ENCODE data around the gene KCTD5.
A peak's percentile ranks its signal among the peaks of the same experiment; 100 is the strongest.
"Not testable (repeated sequence)": the region's sequence is repeated elsewhere in the genome, so short reads cannot be mapped to it uniquely, and the experiment has no call there.

The KCTD5 gene

DNA sequence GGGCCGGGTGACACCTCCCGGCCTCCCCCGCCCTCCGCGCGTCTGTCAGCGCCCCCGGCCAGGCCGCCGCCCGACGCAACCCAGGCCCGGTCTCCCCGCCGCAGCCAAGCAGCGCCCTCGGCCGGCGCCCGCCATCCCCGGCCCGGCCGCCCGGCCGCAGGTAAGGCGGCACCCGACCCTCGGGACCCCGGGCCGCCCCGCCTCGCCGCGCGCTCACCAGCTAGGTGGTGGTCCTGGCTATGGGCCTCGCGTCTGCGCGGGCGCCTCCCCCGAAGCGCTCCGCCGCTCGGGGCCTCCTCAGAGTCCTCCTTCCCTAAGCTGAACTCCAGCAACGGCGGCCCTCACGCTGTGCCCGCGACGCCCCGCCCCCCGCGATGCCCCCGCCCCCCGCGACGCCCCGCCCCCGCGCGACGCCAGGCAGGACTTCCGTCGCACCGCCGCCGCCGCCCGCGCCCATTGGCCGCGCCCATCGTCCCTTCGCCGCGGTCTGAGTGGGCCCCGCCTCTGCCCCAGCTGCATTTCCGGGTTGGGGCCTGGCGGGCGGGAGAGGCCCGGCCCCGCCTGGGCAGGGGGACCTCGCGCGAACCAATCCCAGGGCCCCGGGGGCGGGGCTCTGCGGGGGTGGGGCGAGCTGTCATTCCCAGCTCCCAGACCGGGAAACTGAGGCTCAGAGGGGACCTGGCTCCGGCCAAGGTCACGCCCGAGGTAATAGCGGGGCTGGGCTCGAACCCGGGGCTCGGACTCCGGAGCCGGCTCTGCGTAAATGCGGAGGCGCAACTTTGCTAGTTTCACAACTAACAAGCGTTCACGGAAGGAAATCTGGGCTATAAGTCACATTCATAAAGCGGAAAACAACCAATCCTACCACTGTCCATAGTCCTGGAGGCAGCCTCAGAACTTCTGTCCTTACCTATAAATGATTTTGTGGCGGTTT is 9.0 kb upstream of the KCTD5 start:
- peak; percentile 95 for DNase-seq

DNA sequence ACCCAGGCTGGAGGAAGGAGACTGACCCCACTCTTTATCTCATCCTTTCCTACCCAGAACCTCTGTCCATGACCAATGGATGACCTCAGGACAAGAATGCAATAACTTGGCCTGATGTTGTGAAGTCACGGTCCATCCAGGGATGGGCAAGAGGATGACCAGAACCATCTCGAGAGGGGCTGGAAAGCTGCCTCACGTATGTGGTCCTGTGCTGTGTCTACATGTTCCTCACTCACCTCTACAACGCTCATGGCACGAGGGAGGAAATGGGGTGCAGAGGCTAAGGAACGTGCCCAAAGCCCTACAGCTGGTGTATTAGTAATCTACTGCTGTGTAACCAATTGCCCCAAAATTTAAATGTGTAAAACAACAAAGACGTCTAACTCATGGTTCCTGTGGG is 7.3 kb upstream of the KCTD5 start:
- no peak for DNase-seq

DNA sequence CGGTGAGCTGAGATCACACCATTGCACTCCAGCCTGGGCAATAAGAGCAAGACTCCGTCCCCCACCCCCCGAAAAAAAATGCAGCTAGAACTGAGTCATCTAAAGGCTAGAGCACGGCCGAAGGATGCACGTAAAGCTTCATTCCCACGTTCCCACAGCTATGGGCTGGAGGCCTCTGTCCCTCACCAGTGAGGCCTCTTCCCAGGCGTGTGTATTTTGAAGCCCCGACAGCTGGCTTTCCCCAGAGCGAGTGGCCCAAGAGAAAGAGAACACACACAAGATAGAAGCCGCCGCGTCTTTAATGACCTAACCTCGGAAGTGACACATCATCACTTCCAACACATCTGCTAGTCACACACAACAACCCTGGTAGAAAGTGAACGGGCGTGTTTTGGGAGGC is 6.6 kb upstream of the KCTD5 start:
- DNase-seq, result no peak

DNA sequence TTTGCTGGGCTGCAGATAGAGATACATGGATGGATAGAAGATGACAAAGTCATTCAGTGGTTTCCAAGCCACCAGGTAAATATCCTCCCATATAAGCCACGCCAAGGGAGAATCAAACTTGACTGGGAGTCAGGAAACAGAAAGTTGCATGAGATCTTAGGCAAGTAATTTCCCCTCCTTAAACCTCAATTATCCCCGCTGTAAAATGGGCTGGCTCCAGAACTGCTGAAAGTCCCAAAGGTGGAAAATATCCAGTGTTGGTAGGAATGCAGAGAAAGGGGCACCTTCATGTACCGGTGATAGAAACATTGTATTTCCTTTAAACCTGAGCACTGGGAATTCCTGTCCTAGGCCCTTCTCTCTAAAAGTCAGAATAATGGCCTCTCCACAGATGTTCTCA is 5.4 kb upstream of the KCTD5 start:
- DNase-seq, result not testable (repeated sequence)

DNA sequence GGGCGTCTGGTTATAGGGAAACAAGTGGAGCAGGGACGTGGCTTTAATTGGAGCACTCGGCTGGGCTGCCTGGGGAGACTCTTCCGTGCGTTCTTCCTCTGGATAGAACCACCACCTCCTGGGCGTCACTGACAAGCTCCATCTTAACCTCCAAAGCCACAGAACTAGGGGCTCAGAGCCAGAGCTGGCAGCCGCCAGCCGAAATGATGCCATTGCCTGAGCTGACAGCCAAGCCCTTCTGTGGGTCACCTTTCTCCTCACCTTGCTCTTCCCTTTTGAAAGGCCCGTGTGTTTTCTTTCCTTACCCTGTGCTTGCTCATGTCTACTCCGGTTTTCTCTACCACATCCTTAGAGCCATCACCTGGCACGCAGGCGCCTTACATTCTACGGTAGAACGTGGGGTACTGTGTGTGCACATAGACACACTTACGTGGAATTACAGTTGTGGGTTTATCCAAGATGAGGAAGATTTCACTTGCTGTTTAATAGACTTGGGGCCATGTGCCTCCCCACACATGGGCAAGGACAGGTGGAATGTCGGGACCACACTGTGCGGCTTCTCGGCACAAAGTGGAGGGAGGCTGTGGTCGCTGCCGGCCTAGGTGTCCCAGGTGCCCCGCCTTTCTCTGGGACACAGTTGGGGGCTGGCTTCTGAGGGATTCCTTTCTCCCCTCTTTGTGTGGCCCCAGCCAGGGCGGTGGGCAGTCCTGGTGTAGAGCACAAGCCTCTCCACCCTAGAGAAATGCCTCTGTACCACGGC is 3.9 kb upstream of the KCTD5 start:
- DNase-seq, result not testable (repeated sequence)

DNA sequence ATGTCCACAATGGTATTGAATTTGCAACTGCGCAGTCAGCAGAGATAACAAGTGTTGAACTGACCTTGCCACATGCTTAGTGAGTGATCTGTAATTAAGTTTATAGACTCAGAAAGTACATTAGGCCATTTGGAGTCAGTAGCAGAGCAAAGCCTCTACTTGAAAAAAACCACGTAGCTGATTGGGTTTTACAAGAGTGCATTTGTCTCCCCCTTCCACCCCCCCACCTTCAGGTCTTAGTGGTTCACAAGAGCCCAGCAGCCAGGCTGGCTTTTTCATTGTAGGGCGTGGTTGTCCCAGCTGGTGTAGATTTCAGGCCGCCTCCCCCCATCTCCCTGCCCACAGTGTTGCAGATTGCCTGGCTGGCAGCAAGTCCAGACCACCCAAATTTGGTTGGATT is 2.4 kb upstream of the KCTD5 start:
- DNase-seq, result not testable (repeated sequence)

DNA sequence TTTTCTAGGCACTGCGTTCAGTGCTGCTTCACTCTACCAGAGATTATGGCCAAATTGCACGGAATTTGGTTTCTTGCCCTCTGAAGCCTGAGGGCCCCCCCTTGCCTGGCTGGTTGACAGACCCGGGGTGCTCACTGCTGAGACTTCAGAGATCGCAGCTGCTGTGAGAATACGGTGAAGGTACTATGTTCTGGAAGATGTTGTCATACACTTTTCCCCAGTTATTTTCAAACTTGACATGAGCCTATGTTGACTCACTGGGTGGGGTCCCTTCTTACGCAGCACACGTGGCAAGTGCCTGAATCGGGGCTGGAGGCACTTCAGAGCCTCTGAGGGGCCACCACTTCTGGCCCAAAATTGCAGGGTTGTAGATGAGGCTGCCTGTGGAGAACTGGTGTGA is 2.0 kb upstream of the KCTD5 start:
- not testable (repeated sequence) for DNase-seq

DNA sequence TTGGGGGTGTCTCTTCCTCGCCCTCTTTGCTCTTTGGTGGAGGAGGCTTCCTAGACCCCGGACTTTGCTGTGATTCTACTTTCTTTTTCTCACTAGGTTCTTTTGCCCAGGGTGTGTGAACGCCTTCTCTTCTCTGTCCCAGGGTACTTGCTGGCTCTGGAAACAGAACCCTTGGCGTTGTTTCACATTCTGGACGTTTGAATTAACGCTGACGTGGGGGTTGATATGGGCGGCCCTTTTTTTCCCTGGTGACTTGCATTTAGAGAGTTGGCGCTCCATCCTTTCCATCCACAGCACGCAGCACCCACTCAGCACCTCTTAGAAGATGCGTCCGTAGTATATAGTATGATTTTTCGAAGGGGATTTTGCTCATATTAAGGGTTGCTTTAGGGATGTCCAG is 718 bp downstream of the KCTD5 start:
- DNase-seq, result not testable (repeated sequence)

DNA sequence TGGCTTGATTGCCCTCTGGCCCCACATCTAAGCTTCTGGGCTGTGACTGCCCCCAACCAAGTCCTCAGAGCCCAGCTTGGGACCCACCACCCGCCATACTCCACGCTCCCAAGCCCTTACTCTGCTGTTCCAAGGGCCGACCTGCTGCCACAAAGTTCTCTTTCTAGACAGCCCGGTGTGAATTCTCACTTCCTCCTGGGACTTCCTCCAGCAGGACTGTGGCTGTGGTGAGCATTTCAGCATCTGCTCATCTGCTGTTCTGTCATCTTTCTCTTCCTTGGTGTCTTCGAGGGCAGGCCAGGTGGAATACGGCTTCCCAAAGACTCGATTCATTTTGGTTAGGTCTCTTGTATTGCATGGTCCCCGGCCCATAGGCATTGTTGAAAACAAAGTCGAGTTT is 3.8 kb downstream of the KCTD5 start:
- not testable (repeated sequence) for DNase-seq

DNA sequence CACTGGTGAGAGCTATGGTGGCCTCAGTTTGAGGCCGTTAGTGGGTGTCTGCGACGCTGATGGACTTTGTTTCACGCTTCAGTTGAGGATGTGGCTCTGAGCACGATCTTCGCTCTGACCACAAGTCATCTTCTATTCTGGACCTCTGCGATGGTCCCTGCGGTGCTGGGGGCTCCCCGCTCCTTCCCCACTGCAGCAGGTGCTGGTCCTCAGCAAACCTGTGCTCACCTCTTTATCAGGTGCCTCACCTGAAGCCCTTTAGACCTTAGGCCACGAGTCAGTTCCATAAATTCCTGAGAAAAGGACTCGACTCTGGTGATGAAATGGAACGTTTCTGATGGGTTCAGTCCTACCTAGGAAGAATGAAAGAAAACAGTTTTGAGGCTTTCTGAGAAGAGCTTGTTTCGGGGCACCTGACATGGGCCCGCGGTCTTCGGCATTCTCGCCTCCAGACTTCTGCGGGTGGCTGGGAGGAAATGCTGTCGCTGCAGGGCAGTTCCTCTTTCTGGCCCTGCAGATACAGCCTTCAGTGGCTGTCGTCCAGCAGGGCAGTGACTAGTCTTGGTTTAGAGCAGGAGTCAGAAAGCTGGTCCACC is 4.7 kb downstream of the KCTD5 start:
- DNase-seq, result peak; percentile 15

DNA sequence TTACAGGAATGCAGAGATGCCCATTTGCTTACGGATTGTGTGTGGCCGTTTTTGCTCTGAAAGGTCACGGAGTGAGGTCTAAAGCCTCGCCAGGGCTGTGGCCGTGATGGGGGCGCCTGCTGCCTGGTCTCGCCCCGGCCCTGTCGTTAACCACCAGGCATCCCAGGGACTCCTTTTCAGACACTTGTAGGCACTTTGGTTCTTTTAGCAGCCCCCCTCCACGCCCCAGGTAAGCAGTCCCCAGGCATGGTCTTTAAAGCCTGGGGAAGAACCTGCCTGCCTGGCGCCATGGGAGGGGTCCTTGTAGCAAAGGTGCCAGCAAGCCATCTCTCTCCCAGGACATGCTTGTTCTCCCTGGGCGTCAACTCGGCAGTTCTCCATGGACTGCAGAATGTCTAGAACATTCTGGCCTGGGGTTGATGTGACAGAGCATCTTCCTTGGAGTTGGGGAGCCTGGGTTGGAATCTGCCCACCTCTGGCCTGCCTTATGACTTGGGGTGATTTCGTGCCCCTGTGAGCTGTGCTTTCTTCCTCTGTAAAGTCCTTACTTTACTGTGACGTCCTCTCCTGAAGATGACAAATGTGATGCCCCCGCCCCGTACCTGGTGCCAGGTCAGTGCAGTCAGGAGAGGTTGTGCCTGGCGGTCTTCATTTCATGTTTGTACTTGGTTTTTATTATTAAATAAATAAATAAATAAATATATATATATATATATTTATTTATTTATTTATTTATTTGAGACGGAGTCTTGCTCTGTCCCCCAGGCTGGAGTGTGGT is 5.4 kb downstream of the KCTD5 start:
- no peak for DNase-seq

DNA sequence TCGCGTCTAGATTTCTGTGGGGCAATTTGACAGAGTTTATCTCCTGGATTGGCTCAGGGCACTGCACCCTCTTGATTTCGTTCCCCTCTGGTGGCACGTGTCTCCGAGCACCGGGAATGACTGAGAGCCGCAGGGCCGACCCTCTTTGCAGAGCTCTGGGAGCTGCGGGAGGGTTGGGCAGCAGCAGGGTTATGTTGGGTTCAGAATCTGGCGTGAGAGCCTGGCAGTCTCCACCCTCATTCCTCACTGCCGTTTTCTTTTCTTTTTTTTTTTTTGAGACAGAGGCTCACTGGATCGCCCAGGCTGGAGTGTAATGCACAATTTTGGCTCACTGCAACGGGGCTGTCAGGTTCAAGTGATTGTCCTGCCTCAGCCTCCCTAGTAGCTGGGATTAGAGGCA is 7.1 kb downstream of the KCTD5 start:
- not testable (repeated sequence) for DNase-seq

DNA sequence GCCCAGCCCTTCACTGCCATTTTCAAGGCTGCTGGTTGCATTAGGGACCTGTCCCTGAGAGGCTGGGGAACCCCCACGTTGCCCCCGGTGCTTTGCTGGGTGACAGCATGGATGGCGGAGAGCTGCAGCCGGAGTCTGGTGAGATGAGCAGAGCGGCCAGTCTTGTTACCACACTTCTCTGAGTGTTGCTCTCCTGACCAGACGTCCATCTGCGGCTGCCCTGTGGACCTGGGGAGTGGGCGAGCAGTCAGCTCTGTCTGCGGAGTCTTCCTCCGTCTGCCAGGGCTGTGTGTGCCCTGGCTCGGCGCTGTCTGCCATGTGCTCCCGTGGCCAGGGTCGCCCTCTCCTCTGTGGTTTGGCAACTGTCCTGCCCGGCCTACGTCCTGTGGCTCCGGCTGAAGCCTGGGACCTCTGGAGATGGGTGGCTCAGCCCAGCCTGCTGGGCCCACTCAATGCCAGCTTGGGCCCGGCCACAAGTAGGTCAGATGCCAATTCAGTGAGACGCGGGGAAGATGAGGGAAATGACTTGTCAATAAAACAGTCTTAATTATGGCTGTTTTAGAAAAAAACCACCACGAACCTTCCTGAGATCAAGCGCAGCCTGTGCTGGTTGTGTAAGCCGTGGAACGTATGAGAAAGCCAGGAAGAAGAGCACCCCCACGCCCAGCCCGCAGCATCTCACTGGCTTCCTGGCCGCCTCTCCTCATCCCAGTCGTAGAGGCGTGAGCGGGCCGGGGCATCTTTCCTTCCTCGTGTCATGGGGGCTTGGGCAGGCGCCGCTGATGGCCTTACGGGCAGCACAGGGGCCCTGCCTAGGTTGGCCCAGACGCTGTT is 7.9 kb downstream of the KCTD5 start:
- no peak for DNase-seq

DNA sequence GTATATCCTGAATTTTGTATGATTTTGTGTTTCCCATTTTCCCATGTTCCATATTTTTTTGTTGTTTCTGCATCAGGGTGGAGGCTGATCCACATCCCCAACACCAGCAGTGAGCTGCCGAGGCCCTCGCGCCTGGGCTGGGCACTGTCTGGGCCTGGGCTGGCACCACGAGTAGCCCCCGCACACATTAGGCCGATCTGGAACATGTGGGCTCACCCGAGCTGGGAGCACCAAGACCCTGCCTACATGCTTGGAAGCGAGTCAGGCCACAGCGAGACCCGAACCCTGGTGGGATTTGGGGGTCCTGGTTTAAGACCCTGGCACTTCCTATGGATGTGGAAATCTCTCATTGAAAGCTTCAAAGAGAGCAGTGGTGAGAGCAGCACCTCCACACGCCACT is 8.5 kb downstream of the KCTD5 start:
- DNase-seq, result no peak

DNA sequence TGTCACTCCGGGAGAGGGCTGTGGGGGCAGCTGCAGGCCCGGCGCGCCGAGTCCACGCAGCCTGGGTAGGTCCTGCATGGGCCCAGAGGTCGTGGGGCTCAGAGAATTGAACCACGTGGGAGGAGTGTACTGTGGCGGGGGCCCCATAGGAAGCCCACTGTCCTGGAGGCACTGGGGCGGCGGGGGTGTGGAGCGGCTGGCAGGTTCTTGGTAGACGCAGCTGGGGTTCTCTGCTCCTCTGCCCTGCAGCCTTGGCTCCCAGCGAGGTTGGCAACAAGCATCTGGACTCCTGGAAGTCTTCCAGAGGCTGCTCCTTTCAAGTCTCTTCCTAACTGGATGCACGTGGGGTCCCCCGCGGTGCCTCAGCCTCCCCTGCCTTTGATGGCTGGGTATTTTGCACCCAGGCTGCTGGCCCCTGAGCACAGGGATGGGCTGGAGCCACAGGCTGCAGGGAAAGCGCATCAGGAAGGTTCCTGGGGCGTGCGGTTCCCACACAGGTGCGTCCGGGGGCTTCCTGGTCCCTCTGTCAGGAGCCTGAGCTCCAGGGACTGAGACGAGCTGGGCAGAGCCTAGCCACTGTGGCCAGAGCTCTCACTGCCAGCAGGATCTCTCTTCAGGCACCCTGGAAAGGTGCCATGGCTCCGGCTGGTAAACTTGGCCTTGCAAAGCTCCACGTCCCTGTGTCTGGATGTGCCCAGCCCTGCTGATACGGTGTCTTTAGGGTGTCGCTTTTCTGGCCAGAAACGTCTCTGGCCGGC is 9.3 kb downstream of the KCTD5 start:
- DNase-seq, result no peak

DNA sequence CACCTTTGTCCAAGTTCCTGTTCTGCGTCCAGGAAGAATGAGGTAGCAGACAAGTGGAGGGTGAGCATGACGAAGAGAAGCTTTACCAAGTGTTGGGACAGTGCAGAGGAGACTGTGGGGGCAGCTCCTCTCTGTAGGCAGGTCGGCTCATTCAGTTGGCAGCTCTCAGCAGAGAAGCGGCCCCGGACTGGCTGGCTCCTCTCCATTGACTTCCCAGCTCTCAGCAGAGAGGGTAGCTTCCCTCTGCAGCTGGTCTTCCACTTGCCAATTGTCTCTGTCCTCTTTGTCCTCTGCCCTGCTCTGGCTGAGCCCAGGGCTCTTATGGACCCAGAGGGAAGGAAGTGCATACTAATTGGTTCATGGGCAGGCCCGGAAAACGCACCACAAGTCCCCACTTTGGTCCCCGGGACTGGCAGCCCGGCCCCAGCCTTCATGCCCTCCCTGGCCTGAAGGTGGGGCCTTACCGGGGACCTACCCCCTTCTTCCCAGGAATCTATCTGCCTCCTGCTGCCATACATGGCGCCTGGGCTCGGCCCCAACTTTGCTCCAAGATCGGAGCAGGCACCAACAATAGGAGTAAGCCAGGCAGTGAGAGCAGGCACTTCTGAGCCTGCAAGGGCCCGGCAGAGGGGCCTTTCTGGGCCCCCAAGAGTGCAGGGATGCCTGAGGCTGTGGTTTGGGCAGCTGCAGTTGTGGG is 10.1 kb downstream of the KCTD5 start:
- DNase-seq, result no peak

DNA sequence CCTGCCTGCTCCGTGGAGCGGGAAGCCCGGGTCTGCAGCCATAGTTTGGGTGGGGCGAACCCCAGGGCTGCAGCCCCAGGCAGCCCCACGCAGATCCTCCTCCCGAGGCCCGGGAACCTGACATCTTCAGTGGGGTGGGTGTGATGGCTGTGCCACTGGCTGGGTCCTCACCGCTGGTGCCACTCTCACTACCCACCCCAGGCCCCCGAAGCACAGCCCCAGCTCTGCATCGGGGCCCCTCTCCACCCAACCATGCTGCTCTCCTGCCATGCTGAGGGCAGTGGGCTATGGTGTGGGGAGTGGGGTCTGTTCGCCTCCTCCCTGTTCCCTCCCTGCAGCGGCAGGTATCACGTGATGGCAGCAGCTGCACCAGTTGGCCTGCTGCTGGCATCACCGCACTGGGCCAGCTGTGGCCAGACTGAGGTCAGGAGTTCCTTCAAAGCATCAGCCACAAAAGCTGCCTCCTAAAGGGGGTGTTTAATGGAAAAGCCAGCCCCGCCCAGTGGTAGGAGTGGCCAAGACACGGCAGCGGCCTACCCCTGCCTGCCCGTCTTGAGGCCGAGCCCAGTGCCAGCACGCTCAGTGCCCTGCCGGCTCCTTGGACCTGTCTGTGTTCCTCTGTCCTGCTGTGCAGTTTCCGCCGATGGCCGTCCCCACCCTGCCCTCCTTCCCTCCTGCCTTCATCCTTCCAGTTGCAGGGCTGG is 10.8 kb downstream of the KCTD5 start:
- DNase-seq, result no peak

DNA sequence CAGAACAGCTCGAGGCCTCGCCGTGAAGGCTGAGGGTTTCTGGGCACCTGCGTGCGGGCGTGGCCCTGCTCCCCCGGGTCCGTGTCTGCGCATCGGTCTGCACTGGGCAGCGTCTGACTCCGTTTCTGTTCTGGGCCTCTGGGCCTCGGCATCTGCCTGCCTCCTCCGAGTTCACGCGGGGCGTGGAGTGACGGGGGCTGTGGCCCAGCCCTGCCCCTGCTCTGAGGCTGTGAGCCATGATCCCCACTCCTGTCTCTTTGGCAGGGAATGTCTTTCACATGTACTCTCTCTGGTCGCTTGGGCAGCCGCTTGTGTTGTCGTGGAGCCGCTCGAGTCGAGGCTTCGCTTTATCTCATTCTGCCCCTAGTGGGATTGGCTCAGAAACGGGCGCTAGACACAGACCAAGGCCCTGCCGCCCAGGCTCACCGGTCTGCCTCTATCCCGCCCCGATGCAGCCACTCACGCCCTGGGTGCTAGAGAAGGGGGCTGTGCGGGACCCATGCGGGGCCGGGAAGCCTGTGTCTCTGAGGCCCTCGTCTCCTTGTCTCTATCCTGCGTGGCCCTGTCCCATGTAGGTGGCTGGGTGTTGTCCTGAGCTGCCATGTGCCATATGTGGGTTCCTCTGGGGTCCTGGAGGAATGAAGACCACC is 14.4 kb downstream of the KCTD5 start:
- DNase-seq, result not testable (repeated sequence)

DNA sequence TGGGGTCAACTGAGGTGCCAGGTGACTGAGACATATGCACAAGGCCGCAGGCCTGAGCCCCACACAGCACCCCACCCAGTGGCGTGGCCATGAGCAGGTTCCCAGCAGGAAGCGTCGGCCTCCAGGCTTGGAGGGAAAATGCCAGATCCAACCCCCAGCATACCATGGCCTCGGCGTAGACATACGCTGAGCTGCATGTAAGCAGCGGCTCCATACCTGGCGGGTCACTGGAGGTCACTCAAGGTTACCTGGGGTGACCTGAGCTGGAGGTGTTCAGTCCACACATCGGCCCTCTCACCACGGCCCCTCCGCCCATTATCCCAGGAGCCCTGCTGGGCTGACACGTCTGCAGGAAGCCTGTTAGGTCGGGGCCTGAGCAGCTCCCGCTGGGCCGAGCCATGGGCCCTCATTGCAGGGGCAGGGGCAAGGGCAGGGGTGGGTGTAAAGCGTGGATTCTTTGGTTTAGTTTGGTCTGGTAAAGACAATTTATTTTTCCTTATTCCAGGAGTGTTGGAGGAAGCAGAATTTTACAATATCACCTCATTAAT is 15.2 kb downstream of the KCTD5 start:
- DNase-seq, result no peak
